HUES6 (cell line): ENCODE measurements around the gene OTOF.

Experiments
- H3K27ac ChIP-seq: 2 replicates; pipeline ENCODE4 v1.7.0; 2013; ENCODE audit warnings: low read depth, mild to moderate bottlenecking, low read length, inconsistent platforms
- H3K27me3 ChIP-seq: 2 replicates; pipeline ENCODE4 v1.6.1; 2013; ENCODE audit warnings: low read length; ENCODE audit not compliant: control insufficient read depth, insufficient read depth
- H3K36me3 ChIP-seq: 2 replicates; pipeline ENCODE4 v1.6.1; 2013; ENCODE audit warnings: low read length; ENCODE audit not compliant: control insufficient read depth, insufficient read depth
- H3K4me1 ChIP-seq: 2 replicates; pipeline ENCODE4 v1.6.1; 2013; ENCODE audit warnings: low read length; ENCODE audit not compliant: control insufficient read depth, insufficient read depth
- H3K4me3 ChIP-seq: 2 replicates; pipeline ENCODE4 v1.5.1; 2013; ENCODE audit warnings: low read depth, low read length
- H3K9ac ChIP-seq: one replicate; pipeline ENCODE4 v1.6.1; 2013; ENCODE audit warnings: mild to moderate bottlenecking, low read length
- H3K9me3 ChIP-seq: 2 replicates; pipeline ENCODE4 v1.6.1; 2013; ENCODE audit warnings: low read depth, low read length; ENCODE audit not compliant: control insufficient read depth, insufficient read depth

Gene OTOF

DNA sequence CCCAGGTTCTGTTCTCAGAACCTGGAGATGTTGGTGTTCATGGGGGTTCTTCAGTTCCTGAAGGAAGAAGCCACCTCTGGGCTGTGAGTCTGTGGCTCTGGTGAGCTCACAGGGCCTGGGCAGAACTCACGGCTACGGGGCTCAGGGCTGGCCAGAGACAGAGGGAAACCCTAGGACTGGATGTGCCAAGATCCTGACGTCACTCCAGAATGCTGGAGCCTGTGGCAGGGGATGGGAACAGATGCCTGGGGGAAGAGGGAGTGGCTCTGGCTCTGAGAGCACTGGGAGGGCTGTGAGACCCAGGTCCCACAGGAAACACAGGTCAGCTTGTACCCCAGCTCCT lies at the start of gene OTOF:
TSS of gene OTOF (minus strand) at position 214 of the 343 bp plus-strand sequence.
- Histone ChIP-seq H3K36me3 (no peaks in the 10 kb centered on the region), H3K27ac (no peak within 1 kb of the TSS), H3K9me3 (no peaks in the 10 kb centered on the region), H3K9ac (no peak within 1 kb of the TSS), H3K27me3 (no peaks in the 10 kb centered on the region), H3K4me3 (no peak within 1 kb of the TSS), H3K4me1 (peaks cover 8% of the 10 kb centered on the region; the same call in 1 of the 2 replicates)

DNA sequence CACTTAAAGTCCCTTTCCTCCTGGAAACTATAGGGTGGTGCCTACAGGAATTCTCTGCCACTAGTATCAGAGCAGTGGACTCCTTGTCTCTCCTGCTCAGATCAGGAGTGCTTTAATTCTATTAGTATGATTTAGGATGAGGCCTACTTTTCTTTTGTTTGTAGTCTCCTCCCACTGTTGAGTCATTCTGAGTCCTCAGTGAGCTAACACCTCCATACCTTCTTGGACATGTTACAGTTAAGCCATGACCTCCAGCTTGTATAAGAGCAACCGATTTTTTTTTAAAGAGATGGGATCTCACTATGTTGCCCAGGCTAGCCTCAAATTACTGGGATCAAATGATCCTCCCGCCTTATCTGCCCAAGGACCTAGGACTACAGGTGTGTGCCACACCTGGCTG lies 48.7 kb upstream of the OTOF start:
- Histone ChIP-seq H3K4me1 (peaks cover 2% of the 10 kb centered on the region; the same call in 1 of the 2 replicates), H3K27me3 (no peaks in the 10 kb centered on the region), H3K9ac (no peak overlapping the region), H3K27ac (no peak overlapping the region), H3K36me3 (no peaks in the 10 kb centered on the region), H3K9me3 (no peaks in the 10 kb centered on the region), H3K4me3 (no peak overlapping the region)

DNA sequence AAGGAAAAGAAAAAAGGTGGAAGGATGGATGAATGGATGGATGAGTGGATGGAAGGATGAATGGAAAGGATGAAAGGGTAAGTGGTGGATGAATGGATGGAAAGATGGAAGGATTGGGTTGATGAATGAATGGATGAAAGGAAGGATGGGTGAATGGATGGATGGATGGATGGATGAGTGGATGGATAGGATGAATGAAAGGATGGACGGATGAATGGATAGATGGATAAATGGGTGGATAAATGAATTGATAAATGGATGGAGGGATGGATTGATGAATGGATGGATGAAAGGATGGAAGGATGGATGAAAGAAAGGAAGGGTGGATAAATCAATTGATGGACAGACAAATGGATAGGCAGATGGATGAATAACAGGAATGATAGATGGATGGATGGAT lies 48.2 kb upstream of the OTOF start:
- H3K9ac ChIP-seq, result no peak overlapping the region
- H3K36me3 ChIP-seq, result no peaks in the 10 kb centered on the region
- H3K4me3 ChIP-seq, result no peak overlapping the region
- H3K4me1 ChIP-seq, result peaks cover 4% of the 10 kb centered on the region; the same call in 1 of the 2 replicates
- H3K27me3 ChIP-seq, result no peaks in the 10 kb centered on the region
- H3K9me3 ChIP-seq, result no peaks in the 10 kb centered on the region
- H3K27ac ChIP-seq, result no peak overlapping the region

DNA sequence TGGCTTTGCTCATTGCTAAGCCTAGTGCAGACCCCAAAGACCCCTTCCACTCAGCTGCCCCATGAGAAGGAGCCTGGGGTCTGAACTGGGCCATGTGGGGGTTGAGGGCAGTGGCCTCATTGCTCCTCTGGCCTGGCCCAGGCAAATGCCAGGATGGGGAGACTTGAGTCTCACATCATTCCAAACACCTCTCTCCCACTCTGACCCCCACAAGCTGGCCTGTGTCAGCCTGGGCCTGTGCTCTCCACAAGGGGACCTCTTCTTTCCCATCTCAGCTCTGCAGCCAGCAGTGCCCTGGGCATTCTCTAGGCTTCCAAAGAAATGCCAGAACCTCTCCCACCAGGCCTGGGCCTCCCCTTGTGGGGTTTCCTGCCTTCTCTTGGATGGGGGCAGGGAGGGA lies 45.8 kb upstream of the OTOF start:
- H3K9ac ChIP-seq, result no peak overlapping the region
- no peak overlapping the region for H3K4me3 ChIP-seq
- H3K4me1 ChIP-seq, result peaks cover 4% of the 10 kb centered on the region; the same call in 1 of the 2 replicates
- H3K9me3 ChIP-seq, result no peaks in the 10 kb centered on the region
- no peaks in the 10 kb centered on the region for H3K36me3 ChIP-seq
- no peak overlapping the region for H3K27ac ChIP-seq
- H3K27me3 ChIP-seq, result no peaks in the 10 kb centered on the region

DNA sequence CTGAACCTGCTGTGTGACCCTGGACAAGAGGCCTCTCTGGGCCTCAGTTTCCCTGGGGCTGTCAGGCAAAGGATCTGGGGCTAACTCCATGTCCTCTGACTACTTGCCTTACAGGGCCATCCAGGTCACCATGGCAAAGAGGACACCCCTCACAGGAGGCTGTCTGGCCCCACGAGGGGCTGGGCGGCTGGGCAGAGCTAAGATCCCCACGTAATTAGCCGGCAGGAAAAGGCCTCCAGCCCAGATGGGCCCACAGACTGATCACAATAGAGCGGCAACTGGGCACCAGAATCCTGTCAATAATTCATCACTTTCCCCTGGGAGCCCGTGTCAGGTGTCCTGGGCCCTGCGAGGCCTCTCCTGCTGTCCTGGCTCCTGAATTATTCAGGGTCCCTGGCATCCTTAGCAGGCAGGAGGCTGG lies 44.8 kb upstream of the OTOF start:
- Histone ChIP-seq H3K9ac (no peak overlapping the region), H3K4me3 (no peak overlapping the region), H3K9me3 (no peaks in the 10 kb centered on the region), H3K27me3 (no peaks in the 10 kb centered on the region), H3K27ac (no peak overlapping the region), H3K4me1 (peaks cover 4% of the 10 kb centered on the region; the same call in 1 of the 2 replicates), H3K36me3 (no peaks in the 10 kb centered on the region)

DNA sequence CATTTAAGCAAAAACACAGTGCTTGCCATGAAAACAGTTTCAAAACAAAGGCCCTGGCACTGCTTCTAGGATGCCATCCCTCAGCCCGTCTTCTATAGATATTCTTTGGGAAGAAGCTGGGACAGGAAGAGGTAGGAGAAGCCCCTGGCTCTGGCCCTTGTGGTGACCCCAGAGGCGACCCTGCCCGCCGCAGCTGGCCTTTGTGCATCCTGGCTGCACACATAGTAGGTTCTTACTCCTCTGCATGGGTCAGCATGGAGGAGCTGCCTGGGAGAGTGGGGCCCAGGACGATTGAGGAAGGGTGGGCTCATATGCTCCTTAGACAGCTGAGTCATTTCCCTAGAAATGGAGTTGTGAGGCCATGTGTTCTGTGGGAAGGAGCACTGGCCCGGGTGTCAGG lies 44.4 kb upstream of the OTOF start:
- Histone ChIP-seq H3K4me3 (no peak overlapping the region), H3K4me1 (peaks cover 4% of the 10 kb centered on the region; the same call in 1 of the 2 replicates), H3K27ac (no peak overlapping the region), H3K9ac (no peak overlapping the region), H3K9me3 (no peaks in the 10 kb centered on the region), H3K27me3 (no peaks in the 10 kb centered on the region), H3K36me3 (no peaks in the 10 kb centered on the region)

DNA sequence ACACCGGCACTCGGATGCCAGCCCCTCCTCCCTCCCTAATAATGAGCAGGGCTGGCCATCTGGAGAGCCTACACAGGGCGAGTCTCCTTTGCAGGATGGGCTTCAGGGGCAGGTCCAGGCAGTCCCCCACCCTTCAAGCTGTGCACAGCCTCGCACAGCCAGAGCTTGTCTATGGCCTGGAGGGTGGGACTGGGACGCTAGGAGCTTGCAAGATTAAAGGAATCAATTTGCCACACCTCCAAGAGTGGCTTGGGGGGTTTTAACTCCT lies 43.9 kb upstream of the OTOF start:
- Histone ChIP-seq H3K4me1 (peaks cover 4% of the 10 kb centered on the region; the same call in 1 of the 2 replicates), H3K9ac (no peak overlapping the region), H3K9me3 (no peaks in the 10 kb centered on the region), H3K27me3 (no peaks in the 10 kb centered on the region), H3K4me3 (no peak overlapping the region), H3K36me3 (no peaks in the 10 kb centered on the region), H3K27ac (no peak overlapping the region)

DNA sequence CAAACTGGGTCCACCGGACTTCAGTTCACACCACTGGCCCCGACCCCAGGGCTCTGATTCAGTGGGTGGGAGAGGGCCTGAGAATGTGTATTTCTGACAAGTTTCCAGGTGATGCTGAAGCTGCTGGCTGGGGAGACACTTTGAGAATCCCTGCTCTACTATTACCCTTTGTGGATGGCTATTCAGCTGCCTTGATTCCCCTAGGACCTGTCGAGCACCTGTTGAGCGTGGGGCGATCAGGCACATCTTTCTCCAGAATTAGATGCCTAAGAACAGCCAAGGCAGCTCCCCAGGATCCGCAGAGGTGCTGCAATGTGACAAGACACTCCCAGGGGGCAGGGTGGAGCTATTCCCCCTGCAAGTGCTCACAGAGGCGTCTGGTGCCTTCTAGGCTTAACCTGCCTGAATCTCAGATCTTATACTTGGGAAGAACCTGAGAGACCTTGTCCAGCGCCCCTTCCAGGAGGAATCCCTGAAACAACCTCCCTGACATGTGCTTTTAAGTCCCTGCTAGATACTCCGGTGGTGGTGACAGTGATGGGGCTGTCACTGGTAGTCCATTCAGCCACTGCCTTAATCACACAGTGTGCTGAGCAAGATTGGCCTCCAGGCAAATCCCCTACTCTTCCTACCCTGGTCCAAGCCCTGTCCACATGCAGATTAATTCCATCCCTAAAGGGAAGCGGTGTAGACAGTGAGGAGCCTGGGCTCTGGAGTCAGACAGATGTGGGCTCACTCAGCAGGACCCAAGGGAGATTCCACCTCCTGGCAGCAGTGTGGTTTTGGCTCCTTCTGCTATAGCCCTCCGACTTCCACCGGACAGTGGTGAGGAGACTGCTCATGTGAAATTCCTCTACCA lies 43.4 kb upstream of the OTOF start:
- Histone ChIP-seq H3K4me3 (no peak overlapping the region), H3K27me3 (no peaks in the 10 kb centered on the region), H3K9ac (no peak overlapping the region), H3K27ac (no peak overlapping the region), H3K4me1 (peaks cover 4% of the 10 kb centered on the region; the same call in 1 of the 2 replicates), H3K36me3 (no peaks in the 10 kb centered on the region), H3K9me3 (no peaks in the 10 kb centered on the region)

DNA sequence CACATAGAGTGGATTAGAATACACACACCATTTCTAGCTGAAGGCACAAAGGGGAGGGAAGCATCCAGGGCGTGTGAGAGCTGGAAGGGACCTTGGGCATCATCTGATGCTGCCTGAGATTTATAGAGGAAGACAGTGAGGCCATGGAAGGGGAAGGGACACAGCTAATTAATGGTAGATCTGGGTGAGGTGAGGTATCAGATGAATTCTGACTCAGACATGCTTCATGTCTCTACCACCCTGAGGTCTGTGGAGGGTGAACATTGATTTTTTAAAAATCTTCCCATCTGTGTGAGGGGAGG lies 42.2 kb upstream of the OTOF start:
- Histone ChIP-seq H3K9ac (no peak overlapping the region), H3K4me3 (no peak overlapping the region), H3K4me1 (peaks cover 4% of the 10 kb centered on the region; the same call in 1 of the 2 replicates), H3K9me3 (no peaks in the 10 kb centered on the region), H3K27me3 (no peaks in the 10 kb centered on the region), H3K36me3 (no peaks in the 10 kb centered on the region), H3K27ac (no peak overlapping the region)

DNA sequence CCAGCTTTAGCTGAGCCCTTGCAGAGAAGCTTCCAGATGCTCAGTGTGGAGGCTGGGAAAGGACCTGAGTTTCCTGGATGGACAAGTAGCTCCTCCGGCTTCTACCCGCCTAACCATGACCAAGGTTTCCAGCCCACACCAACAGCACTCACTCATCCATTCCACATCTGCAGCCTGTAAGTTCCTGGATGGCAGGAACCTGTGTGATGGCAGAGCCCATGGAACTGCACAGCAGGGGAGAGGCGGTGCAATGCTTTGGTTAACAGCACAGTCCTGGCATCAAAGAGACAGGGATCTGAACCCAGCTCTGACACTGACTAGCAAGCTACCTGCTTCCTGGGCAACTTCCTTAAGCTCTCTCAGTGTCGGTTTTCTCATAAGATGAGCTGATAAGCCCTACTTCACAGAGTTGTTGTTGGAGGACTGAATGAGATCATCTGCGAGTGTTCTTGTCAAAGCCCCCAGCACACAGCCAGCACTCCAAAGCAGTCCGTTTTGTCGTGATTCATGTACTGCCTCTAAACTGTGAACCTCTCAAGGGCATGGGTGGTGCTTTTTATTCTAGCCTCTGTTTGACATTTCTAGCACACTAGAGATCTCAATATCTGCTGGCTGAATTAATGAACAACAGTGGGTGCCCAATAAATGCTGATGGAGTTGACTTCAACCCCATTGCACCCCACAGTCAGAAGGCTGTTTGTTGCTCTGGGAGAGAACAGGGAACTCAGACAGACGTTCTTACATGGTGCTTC lies 41.6 kb upstream of the OTOF start:
- no peaks in the 10 kb centered on the region for H3K27me3 ChIP-seq
- H3K9me3 ChIP-seq, result no peaks in the 10 kb centered on the region
- H3K4me3 ChIP-seq, result no peak overlapping the region
- H3K36me3 ChIP-seq, result no peaks in the 10 kb centered on the region
- H3K4me1 ChIP-seq, result peaks cover 4% of the 10 kb centered on the region; the same call in 1 of the 2 replicates
- no peak overlapping the region for H3K27ac ChIP-seq
- H3K9ac ChIP-seq, result no peak overlapping the region

DNA sequence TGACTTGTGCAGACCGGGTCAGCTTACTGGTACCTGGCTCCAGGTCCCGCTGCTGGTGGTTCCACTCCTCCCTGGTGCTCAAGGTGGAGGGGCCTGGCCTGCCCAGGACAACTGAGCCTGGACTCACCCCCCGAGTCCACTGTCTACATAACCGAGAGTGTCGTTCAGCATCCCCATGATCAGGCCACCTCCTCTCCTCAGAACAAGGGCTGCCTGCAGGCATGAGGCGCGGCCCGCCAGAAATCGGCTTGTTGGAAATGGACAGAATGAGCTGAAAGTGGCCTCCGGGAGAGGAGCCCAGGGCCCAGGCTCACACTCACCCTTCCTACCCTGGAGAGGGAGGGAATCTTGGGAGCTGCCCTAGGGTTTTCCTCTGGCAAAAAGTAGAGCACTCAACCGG lies 38.9 kb upstream of the OTOF start:
- H3K27ac ChIP-seq, result no peak overlapping the region
- H3K36me3 ChIP-seq, result no peaks in the 10 kb centered on the region
- H3K4me1 ChIP-seq, result peaks cover 4% of the 10 kb centered on the region; the same call in 1 of the 2 replicates
- no peak overlapping the region for H3K9ac ChIP-seq
- H3K9me3 ChIP-seq, result no peaks in the 10 kb centered on the region
- no peaks in the 10 kb centered on the region for H3K27me3 ChIP-seq
- no peak overlapping the region for H3K4me3 ChIP-seq
